HG02885 (cell line): ENCODE data around the gene GNPDA2.
"Not testable (repeated sequence)": the region's sequence is repeated elsewhere in the genome, so short reads cannot be mapped to it uniquely, and the experiment has no call there.

Experiments used
- ATAC-seq: cut with Tn5 transposase; IDR thresholded peaks from one replicate; pipeline ENCODE4 v1.9.1; 2021; ENCODE audit warnings: mild to moderate bottlenecking; ENCODE audit not compliant: unreplicated experiment, poor library complexity

GNPDA2 gene

GRCh38 chr4:44726038-44726871 is at the start of gene GNPDA2:
Gene GNPDA2 (minus strand): TSS chr4:44726556. CDS start chr4:44722207, 4,349 bp downstream.
- peak; percentile 92 for ATAC-seq

- no peak for ATAC-seq
These were observed 46.0 kb upstream of the GNPDA2 start for GRCh38 chr4:44772340-44772739.

GRCh38 chr4:44771789-44772188 is 45.4 kb upstream of the GNPDA2 start:
- no peak for ATAC-seq

DNA sequence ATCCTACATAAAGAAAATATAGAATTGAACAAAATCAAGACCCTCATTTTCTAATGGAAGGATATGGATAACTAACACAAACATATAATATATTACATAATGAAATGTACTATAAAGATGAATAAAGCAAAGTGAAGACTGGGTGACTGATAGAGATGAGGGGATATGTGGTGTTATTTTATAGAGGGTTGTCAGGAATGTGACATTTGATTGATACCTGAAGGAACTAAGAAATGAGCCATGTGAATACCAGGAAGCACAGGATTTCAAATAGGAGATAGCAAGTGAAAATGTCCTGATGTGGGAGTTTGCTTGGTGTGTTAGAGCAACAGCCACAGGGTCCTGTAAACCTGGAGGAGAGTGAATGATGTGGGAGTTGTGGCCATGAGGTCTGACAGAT is 40.1 kb upstream of the GNPDA2 start:
- ATAC-seq = no peak

GRCh38 chr4:44765116-44765515 is 38.8 kb upstream of the GNPDA2 start:
- no peak for ATAC-seq

- no peak for ATAC-seq
These were observed 35.0 kb upstream of the GNPDA2 start for GRCh38 chr4:44761306-44761705.

- peak; percentile 84 for ATAC-seq
These were observed 34.0 kb upstream of the GNPDA2 start for GRCh38 chr4:44760142-44760898.

- no peak for ATAC-seq
These were observed 30.2 kb upstream of the GNPDA2 start for GRCh38 chr4:44756559-44756958.

GRCh38 chr4:44740201-44740600 is 13.8 kb upstream of the GNPDA2 start:
- ATAC-seq = no peak

DNA sequence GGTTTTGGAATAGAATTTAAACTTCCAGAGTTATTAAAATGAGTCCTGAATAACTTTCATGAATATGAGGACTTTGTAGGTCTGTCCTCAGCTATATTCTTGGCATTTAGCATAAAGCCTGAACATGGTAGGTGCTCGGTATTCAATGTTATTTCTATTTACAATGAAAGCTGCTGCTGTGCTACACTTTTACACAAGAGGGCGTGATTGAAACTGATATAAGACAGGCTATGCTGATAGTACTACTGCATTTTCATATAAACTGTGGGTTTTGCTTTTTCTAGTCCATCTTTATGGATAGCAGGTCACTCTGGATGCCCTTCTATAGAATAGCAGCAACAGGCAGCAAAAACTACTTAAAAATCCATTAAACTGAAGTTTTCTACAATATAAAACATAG is 12.3 kb upstream of the GNPDA2 start:
- peak; percentile 85 for ATAC-seq

- no peak for ATAC-seq
These were observed 10.5 kb upstream of the GNPDA2 start for GRCh38 chr4:44736900-44737299.

- not testable (repeated sequence) for ATAC-seq
These were observed 2.3 kb upstream of the GNPDA2 start for GRCh38 chr4:44728694-44729093.

- ATAC-seq = no peak
These were observed 1.1 kb upstream of the GNPDA2 start for GRCh38 chr4:44727471-44727870.

DNA sequence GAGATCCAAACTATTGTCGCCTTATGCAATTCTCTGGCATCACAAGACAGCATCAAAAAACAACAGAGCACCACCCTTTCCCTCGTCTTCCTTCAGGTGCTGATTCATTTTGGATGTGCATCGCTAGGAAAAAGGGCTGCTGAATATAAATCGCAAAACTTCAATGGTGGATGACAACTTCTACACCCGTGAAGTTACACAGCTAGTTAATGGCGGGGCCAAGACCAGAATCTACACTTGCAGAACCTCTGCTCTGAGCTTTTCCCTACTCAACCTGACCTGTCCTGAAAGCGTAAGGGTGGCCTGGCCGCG is 674 bp downstream of the GNPDA2 start:
- no peak for ATAC-seq

- ATAC-seq = no peak
These were observed 1.2 kb downstream of the GNPDA2 start for GRCh38 chr4:44725166-44725565.

DNA sequence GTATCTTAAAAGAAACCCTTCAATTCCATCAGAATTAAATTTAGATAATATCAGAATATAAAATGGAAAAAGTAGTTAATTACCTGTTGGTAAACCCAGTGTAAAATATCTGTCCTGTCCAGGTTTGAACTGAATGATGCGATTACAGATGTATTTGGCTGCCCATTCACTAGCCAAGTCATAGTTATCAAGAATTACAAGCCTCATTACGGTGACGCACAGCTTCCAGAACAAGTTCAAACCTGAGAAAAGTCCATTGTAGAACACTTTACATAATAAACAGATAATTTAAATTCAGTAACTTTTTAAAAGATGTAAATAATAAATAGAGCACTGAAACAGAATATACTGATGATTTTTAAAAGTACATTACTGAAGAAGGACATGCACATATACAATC is 4.4 kb downstream of the GNPDA2 start:
- no peak for ATAC-seq

GRCh38 chr4:44720371-44720770 is 6.0 kb downstream of the GNPDA2 start:
- ATAC-seq = no peak

DNA sequence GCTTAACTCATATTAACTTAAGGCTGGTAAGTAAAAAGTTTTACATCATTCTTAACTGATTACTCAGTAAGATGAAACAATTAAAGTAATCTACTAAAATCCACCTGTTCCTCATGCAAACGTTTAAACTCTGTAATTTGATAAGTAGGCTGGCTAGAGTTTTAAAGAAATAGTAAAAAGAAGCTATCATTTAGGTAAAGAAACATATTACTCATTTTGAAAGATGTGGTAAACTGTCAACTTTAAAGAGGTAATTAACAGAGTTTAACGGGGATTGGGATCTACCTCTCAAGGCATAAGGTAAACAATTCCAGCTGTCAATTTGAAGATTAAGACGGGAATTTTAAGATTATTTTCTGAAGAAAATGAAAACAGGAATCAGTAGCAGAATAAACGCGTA is 9.8 kb downstream of the GNPDA2 start:
- no peak for ATAC-seq

DNA sequence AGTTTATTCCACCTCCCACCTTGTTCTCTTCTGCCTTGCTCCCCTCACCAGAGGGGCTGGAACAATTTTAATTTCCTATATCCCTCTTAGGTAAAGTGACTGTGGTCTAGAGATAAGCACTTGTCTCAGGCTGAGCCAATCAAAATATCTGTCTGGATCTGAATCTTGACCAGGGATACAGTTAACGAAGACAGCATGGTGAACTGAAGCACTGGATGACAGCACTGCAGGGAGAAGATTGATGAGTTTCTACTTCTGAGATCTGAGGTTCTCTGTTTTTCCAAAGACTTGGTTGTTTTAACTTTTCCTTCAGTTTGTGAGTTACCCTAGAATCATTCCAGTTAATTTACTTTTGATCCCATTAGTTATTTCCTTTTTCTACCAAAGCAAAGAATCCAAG is 13.2 kb downstream of the GNPDA2 start:
- ATAC-seq = no peak

- no peak for ATAC-seq
These were observed 21.7 kb downstream of the GNPDA2 start for GRCh38 chr4:44704673-44705072.

DNA sequence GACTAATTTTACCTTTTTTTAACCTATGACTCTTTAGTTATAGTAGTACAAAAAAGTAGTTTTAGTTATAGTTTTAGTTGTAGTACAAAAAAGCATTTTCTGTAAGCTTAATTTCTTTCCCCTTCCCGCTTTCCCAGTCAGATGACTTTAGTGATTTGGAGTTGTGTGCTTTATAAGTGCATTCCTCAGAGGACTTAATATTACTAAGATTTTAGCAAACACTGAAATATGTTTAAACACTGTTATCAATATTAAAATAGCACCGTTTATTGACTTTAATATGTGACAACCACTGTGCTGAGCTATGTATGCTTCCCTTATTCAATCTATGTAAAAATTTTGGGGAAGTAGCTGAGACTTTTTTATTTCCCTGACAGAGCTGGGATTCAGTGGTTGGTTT is 25.3 kb downstream of the GNPDA2 start:
- no peak for ATAC-seq

GRCh38 chr4:44700427-44700826 is 25.9 kb downstream of the GNPDA2 start:
- ATAC-seq = no peak
